HuH-7 (cell line): ENCODE results near the gene ZNF576.
"Not testable (repeated sequence)": the region's sequence is repeated elsewhere in the genome, so short reads cannot be mapped to it uniquely, and the experiment has no call there.

ENCODE experiments used
- DNase-seq: peaks from one replicate; pipeline ENCODE4 v3.0.0; 2011; ENCODE audit warnings: low spot score

The ZNF576 gene

DNA sequence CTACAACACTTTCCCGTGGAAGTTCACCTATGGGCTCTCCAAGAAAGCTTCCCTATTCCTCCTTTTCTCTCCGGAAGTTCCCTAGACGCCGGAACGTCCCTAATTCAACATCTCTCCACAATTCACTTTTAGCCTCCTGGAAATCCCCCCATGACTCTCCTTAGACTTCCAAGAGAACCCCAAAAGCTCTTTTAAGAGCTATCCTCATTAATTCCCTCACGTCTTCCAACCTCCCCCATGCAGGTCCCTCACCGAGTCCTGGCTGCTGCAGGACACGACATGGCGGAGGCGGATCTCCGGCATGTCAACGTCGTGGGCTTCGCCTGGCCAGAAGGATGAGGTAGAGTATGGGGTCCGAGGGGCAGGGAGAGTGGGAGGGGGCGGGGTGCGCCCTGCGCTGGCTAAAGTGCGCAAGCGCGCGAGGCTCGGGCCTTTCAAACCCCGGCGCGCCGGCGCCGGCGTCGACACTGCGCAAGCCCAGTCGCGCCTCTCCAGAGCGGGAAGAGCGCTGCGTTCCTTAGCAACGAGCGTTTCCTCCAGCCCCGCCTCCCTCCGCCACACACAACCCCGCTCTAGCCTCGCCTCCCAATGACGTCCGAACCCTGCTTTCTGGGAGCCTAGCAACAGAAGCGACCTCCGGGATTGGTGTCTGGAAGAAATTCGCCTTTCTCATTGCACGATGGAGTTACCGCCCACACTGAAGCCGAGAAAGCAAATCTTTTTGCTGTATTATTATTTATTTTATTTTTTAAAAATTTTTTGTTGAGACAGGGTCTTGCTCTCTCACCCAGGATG, 21.0 kb upstream of the ZNF576 start, which contains the start of the genes PINLYP and XRCC1:
PINLYP (plus strand) TSS at position 646 of the 795 bp plus-strand sequence. CDS start 1,391 bp downstream, outside the sequence.
XRCC1 (minus strand) TSS at position 372 of the 795 bp plus-strand sequence; CDS start at position 303, 69 bp downstream.
- peak; percentile 97 for DNase-seq

DNA sequence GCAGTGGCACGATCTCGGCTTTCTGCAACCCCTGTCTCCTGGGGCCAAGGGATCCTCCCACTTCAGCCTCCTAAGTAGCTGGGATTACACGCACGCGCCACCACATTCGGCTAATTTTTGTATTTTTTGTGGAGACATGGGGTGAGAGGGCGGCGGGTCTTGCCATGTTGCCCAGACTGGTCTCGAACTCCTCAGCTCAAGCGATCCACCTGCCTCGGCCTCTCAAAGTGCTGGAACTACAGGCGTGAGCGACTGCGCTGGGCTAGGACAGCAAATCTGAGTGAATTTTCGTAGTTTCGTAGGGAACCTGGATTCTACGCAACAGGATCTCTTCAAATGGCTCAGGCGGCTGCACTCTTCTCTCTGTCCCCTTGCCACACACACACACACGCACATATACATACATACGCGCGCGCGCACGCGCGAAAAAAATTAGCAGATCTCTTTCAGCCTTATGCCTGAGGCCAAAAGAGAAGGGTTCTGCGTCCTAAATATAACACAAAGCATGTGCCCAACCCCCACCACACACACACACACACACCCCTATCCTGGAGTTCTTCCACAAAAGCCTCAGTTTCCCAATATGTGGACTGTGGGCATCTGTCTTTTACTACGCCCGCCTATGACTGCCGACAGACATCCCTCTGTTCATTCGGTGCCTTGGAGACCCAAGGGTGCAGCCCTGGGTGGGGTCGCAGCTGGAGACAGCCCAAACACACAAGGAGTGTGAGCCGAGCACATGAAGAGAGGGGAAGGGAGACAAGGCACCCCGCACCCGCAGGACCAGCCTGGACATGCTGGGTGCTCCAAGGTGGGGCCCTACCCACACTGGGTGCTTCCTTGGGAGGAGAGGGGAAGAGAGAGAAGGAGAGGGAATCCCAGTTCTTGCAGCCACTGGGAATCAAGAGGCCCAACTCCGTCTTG, 20.2 kb upstream of the ZNF576 start:
- DNase-seq = no peak

DNA sequence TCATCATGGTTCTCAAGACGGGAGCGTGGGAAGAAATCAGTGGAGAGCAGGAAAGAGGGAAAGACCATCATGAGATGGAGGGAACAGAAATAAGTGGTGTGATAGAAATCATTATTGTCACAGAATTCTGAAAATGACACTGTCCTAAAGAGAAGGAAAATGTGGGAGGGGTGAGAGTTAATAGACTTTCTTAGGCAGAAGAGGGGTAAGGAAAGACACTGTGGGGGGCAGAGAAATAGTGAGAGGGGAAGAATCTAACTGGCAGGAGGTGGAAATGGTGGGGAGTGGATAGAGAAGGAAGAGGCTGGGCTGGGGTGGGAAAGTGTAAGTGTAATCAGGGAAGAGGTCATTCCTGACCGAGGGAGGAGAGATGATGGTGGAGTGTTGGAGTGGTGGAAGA, 17.6 kb upstream of the ZNF576 start:
- no peak for DNase-seq

DNA sequence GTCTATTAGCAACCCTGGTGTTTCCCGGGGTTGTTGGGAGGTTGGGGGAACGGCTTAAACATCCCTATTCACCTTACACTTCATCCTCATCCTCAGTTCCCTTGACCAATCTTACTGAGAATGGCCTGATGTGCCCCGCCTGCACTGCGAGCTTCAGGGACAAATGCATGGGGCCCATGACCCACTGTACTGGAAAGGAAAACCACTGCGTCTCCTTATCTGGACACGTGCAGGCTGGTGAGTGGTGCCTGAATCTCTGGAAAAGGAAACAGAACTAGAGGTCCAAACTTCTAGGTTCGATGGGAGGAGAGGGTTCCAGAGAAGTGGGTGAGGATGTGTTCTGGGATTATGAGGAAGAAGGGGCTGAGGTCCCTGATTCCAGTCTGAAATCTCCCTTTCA, 14.9 kb upstream of the ZNF576 start:
- DNase-seq = no peak

DNA sequence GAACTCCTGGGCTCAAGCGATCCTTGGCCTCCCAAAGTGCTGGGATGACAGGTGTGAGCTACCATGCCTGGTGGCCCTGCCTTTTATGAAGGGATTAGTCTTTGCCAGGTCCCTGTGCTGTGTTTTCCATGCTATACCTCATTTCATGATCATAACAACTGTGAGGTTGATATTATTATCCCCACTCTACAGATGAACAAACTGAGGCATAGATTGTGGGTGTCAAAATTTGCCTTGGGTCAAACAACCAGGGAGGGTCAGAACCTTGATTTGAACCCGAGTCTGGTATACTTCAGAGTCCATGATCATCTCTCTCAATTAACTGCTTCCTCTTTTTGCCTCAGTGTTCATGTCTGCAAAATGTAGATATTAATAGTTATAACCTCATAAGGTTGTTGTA, 13.9 kb upstream of the ZNF576 start:
- no peak for DNase-seq

DNA sequence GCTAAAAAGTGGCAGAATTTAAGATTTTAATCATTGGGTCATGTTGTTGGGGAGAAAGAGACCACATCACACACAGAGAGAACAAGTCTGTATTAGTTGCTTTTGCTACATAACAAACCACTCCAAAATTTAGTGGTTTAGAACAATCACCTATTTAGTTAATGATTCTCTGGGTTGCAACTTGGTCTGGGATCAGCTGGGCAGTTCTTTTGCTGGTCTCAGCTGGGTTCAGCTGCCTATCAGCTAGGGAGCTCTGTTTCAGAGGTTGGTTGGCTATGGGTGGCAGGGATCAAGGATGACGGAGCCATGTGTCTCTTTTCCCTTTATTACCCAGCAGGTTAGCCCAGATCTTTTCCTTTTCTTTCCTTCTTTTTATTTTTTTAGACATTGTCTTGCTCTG, 11.9 kb upstream of the ZNF576 start:
- DNase-seq = no peak

DNA sequence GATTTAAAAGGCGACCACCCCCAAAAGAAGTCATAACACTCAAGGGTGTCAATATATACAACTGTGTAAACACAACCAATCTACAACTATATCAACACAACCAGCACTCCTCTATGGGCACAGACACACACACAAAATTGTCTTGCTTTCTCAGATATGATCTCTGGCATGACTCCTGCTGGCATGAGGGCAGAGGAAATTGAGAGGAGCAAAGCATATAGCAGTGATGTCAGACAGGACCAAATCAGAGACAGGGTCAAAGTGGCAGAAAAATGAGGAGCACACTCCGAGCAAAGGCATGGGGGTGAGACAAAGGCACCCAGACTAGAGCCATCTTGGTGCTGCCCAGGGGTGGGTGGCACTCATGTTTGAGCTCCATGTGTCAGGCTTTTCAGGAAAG, 10.0 kb upstream of the ZNF576 start:
- no peak for DNase-seq

DNA sequence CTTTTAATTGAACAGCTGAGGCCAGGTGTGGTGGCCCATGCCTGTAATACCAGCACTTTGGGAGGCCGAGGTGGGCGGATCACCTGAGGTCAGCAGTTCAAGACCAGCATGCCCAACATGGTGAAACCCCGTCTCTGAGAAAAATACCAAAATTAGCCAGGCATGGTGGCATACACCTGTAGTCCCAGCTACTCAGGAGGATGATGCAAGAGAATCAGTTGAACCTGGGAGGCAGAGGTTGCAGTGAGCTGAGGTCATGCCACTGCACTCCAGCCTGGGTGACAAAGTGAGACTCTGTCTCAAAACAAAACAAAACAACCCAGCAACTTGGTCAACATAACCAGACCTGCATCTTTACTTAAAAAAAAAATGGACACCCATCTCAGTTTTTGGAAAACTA, 9.4 kb upstream of the ZNF576 start:
- DNase-seq = not testable (repeated sequence)

DNA sequence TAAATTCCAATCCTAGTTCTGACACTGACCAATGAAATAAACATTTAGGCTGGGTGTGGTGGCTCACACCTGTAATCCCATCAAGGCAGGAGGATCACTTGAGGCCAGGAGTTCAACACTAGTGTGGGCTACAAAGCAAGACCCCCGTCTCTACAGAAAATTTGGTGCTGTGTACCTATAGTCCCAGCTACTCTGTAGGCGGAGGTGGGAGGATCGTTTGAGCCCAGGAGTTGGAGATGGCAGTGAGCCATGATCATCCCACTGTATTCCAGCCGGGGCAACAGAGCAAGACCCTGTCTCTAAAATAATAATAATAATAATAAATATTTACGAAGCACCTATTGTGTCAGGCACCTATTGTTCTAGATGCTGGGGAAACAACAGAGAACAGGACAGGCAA, 7.1 kb upstream of the ZNF576 start:
- DNase-seq = no peak

DNA sequence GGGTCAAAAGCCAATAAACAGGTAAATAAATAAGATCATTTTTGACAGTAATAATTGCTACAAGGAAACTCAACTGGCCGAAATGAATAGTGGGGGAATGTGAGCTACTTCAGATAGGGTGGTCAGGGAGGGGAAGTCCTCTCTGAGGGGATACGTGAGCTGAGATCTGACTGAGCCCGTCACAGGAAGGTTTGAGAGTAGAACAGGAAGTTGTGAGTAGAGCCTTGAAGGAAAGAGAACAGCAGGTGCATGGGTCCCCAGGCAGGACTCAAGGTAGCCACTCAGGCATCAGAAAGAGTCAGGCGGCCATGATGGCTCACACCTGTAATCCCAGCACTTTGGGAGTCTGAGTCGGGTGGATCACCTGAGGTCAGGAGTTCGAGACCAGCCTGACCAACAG, 6.7 kb upstream of the ZNF576 start:
- DNase-seq = no peak

DNA sequence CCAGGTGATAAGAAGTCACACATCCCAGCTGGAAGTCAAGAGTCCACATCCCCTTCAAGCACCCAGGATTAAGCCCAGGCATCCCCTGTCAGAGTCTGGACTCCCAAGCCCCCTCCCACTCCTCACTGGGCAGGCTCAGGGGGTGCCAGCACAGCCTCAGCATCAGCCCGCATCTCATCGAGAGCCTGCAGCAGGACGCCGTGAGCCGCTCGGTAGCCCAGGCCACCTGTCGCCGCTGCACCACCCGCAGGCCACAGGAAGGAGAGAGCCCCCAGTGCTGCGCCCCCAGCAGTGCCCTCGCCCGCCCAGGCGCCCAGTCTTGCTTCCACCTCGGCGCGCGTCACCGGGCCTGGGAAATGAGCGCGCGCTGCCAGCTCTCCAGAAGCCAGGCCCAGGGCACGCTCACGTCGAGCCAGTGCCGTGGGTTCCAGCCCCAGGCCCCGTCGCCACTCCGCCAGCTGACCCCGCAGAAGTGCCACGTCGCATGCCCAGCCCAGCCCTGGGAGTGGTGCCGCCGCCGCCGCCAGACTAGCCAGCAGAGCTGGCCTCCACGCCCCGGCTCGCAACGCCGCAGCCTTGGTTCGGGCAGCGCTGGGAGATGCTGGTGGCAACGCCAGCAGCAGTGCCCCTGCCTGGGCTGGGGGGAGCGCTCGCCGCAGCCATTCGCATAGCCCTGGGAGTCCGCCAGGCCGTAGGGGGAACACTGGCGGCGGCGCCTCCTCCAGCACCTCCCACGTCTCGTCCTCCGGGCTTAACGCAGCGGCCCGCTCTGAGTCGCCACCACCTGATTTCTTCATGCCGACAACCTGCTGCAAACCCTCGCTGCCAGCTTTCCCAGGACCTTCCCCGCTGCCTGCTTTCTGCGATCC, 4.3 kb upstream of the ZNF576 start:
- no peak for DNase-seq

DNA sequence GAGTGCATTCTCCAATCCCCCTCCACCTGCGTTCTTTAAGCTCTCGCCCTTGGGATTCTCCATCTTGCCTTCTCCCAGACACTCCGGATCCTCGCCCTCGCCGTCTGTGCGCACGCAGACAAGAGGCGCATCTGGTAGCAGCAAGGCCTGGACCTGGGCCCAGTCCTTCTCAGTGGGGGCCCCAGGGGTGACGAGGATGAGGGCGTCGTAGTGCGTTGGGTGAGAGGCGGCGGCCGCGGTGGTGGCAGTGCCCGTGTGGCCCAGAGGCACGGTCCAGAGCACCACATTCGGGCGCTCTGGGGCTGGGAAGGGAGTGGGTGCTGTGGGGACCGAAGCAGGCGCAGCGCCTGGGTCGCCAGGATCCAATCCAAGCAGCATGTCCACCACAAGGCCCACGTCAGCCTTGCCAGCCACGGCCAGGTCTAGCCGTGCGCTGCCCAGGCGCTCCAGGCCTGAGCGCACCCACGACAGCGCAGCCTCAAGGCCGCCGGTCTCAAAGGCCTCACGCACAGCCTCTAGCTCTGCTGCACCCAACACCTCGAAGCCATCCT, 3.5 kb upstream of the ZNF576 start:
- no peak for DNase-seq

DNA sequence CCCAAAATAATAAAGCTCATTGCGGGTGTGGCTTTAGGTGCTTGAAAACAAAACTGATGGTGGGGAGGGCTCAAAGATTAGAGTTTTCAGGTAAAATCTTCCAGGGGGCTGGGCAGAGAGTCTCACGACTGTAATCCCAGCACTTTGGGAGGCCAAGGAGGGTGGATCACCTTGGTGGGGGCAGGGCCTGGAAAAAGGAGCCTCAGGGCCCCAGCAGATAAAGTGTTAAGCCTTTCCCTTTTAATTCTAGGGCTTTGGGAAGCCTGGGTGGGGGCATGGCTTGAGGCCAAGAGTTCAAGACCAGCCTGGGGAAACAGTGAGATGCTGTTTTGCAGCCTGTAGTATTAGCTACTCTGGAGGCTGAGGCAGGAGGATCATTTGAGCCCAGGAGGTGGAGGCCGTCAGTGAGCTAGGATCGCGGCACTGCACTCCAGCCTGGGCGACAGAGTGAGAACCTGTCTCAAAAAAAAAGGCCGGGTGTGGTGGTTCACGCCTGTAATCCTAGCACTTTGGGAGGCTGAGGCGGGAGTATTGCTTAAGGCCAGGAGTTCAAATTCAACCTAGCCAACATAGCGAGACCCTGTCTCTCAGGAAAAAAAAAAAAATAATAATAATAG, 2.2 kb upstream of the ZNF576 start:
- DNase-seq = no peak

DNA sequence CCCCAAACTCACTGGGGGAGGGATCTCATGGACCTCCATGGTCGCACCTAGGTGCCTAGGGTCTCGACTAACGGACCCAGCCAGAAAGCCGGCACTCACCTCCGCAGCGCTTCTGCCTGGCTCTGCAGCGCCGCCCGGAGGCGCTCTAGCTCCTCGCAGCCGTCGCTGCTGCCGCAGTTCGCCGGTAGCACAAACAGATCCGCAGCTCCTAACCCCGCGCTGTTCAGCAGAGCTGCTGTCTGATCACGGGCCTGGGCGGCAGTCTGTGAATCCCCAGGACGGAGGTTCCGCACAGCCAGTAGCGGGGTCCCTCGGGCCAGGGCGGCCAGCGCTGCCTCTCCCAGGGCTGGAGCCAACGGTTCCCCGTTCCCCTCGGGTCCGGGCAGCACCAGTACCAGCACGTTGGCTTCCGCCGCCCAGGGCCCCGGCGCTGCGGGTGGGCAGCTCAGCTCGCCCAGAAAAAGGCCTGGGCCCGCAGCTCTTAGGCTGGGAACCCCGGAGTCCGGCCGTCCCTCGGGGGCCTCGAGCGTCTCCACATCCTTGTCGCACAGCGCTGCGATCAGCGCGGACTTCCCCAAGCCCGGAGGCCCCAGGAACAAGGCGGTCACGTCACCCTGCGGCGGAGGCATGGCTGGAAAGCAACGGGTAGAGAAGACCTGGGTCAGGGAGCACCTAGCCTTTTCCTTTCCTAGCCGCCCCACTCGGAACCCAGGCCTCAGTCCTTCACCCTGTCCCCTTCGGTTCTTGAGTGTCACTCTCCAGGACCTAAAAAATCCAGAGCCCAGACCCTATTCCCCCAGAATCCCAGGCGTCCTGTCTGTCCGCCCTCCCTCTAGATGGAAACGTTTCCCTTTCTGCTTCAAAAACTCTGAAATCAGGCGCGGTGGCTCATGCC, 1.4 kb upstream of the ZNF576 start:
- DNase-seq = peak; percentile 78

DNA sequence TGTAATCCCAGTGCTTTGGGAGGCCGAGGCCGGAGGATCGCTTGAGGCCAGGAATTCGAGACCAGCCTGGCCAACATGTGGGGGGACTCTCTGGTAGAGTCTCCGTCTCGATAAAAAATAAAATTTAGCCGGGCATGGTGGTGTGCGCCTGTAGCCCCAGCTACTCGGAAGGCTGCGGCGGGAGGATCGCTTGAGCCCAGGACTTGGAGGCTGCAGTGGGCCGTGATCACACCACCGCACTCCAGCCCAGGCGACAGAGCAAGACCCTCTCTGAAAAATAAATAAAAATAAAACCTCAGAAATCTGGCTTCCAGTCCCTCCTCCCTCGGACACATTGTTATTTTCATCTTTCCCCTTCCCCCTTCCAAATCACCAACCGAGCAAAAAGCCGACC, 793 bp upstream of the ZNF576 start:
- no peak for DNase-seq

DNA sequence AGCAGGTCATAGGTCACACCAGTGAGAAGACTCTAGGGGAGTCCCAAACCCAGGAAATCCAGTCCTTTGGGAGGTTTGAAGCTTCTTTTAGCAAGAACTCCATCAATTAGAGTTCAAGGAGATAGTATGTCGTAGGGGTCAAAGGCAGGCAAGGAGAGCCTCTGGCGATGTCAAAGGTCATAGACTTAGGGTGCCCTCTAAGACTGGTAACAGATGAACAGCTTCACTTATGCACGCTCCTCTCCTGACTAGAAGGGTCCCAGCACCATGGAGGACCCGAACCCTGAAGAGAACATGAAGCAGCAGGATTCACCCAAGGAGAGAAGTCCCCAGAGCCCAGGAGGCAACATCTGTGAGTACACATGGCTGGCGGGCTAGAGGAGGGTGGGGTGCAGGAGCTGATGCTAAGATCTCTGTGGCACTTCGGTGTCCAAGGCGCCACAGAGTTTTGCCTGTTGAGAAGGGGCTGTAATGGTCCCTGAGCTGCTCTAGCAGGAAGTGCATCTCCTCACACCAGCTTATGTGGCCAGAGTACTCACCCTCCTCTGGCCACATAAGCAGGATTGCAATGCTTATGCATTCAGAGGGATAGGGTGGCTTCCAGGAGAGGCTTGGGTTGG, 557 bp downstream of the ZNF576 start:
- DNase-seq = no peak

DNA sequence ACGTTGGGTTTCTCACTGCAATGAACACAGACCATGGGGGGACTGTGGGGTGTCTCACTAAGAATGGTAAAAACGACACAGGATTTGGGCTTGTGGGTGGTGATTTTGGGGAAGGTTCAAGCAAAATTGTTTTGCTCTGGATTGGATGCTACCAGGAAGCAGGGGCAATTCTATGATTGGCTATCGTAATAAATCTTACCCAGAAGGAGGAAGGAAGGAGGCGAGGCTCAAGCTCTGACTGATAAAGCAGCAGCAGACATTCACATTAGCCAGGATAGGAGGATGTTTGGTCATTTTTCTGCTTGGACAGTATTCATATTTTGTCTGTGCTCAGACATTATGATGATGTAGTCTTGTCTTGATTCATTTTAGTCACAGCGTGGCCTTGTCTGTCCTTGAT, 1.5 kb downstream of the ZNF576 start:
- no peak for DNase-seq

DNA sequence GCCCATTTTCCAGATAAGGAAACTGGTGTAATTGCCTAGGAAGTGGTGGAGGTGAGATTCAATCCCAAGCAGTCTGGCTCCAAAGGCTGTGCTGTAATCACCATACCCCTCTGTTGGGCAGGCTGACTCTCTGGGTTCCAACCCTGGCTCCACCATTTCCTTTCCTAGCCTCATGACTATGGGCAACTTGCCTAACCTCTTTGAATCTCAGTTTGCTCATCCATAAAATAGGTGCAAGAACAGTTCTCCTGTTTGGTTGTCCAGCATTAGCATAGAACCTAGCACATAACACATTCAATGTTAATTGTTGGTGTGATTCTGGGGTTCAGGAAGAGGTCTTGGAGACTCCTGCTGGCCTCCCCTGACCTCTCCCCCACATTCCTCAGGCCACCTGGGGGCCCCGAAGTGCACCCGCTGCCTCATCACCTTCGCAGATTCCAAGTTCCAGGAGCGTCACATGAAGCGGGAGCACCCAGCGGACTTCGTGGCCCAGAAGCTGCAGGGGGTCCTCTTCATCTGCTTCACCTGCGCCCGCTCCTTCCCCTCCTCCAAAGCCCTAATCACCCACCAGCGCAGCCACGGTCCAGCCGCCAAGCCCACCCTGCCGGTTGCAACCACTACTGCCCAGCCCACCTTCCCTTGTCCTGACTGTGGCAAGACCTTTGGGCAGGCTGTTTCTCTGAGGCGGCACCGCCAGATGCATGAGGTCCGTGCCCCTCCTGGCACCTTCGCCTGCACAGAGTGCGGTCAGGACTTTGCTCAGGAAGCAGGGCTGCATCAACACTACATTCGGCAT, 2.2 kb downstream of the ZNF576 start:
- DNase-seq = no peak
